Activated CD4-positive, alpha-beta T cell treated with anti-CD3 and anti-CD28 coated beads, Interleukin-2, amount 50 U/mL, for 1 hour (primary cell): Measurements from ENCODE around the gene RBM33.

Experiments used
- DNase-seq: peaks from one replicate; pipeline ENCODE4 v3.0.0-alpha.2; 2020

RBM33 gene

GRCh38 chr7:155631155-155631554, 13.3 kb upstream of the RBM33 start:
- DNase-seq: no peak

- DNase-seq: no peak
Measured at GRCh38 chr7:155635817-155636216, 8.6 kb upstream of the RBM33 start.

- DNase-seq: no peak
Measured at GRCh38 chr7:155637155-155637554, 7.3 kb upstream of the RBM33 start.

- DNase-seq: no peak
Measured at GRCh38 chr7:155638366-155638765, 6.1 kb upstream of the RBM33 start.

- DNase-seq: no peak
Measured at GRCh38 chr7:155639958-155640520, 4.4 kb upstream of the RBM33 start.

- DNase-seq: no peak
Measured at GRCh38 chr7:155640629-155641028, 3.8 kb upstream of the RBM33 start.

GRCh38 chr7:155643804-155644177, 670 bp upstream of the RBM33 start:
- no peak for DNase-seq

- DNase-seq: peak; percentile 27
Measured at GRCh38 chr7:155644971-155645509, 579 bp downstream of the RBM33 start.

- DNase-seq: no peak
Measured at GRCh38 chr7:155645662-155646061, 1.2 kb downstream of the RBM33 start.

- DNase-seq: no peak
Measured at GRCh38 chr7:155646669-155647068, 2.2 kb downstream of the RBM33 start.

- DNase-seq: no peak
Measured at GRCh38 chr7:155647302-155647701, 2.8 kb downstream of the RBM33 start.

- no peak for DNase-seq
Measured at GRCh38 chr7:155647734-155648133, 3.3 kb downstream of the RBM33 start.

- DNase-seq: no peak
Measured at GRCh38 chr7:155648752-155649339, 4.4 kb downstream of the RBM33 start.

- no peak for DNase-seq
Measured at GRCh38 chr7:155649588-155649987, 5.1 kb downstream of the RBM33 start.

- DNase-seq: no peak
Measured at GRCh38 chr7:155652156-155653114, 8.0 kb downstream of the RBM33 start.

- no peak for DNase-seq
Measured at GRCh38 chr7:155653803-155654202, 9.3 kb downstream of the RBM33 start.

- no peak for DNase-seq
Measured at GRCh38 chr7:155656891-155657290, 12.4 kb downstream of the RBM33 start.

- no peak for DNase-seq
Measured at GRCh38 chr7:155660059-155660757, 15.7 kb downstream of the RBM33 start.

GRCh38 chr7:155660758-155661093, 16.3 kb downstream of the RBM33 start:
- no peak for DNase-seq

- no peak for DNase-seq
Measured at GRCh38 chr7:155662343-155663043, 18.0 kb downstream of the RBM33 start.

GRCh38 chr7:155663937-155664336, 19.5 kb downstream of the RBM33 start:
- no peak for DNase-seq
